LoVo (cell line): ENCODE data around the gene KIF9.
"Not testable (repeated sequence)": the region's sequence is repeated elsewhere in the genome, so short reads cannot be mapped to it uniquely, and the experiment has no call there.

Experiments used
- DNase-seq: peaks from one replicate; pipeline ENCODE4 v3.0.0-alpha.2; 2016; ENCODE audit warnings: low spot score

KIF9 gene, protein sequence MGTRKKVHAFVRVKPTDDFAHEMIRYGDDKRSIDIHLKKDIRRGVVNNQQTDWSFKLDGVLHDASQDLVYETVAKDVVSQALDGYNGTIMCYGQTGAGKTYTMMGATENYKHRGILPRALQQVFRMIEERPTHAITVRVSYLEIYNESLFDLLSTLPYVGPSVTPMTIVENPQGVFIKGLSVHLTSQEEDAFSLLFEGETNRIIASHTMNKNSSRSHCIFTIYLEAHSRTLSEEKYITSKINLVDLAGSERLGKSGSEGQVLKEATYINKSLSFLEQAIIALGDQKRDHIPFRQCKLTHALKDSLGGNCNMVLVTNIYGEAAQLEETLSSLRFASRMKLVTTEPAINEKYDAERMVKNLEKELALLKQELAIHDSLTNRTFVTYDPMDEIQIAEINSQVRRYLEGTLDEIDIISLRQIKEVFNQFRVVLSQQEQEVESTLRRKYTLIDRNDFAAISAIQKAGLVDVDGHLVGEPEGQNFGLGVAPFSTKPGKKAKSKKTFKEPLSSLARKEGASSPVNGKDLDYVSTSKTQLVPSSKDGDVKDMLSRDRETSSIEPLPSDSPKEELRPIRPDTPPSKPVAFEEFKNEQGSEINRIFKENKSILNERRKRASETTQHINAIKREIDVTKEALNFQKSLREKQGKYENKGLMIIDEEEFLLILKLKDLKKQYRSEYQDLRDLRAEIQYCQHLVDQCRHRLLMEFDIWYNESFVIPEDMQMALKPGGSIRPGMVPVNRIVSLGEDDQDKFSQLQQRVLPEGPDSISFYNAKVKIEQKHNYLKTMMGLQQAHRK

DNA sequence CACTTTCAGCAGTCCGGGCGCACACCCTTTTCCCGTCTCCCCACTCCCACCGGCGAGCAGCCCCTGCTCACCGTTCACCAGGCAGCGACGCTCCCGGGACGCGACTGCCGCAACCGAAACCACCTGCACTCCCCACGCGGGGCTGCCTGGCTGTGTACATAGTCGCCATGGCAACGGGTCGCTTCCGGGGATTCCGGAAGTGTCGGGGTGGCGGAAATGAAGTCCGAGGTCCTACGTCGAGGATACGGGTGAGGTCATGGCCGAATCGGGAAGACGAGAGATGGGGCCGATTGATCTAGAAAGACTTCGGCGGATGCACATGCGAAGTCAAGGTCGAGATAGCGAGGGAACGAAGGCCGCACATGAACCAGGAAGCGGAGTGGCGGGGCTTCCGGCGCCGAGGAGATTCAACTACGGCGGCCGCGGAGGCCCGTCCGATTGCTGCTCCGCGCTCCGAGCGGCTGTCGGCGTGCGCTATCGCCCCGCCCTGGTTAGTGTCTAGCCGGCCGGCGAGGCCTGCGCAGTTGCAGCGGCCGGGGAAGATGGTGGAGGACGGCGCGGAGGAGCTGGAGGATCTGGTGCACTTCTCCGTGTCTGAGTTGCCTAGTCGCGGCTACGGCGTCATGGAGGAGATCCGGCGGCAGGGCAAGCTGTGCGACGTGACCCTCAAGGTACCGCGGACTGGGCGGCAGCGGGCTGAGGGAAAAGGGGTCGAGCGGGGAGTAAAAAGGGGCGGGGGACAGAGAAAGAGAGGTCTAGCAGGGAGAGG is at the start of gene KIF9, which contains the start of gene KLHL18:
Gene KIF9 (minus strand): TSS at position 376 of the 769 bp plus-strand sequence. CDS start 5,425 bp downstream, outside the sequence.
Gene KLHL18 (plus strand): TSS at position 521 of the 769 bp plus-strand sequence. CDS start 22 bp downstream, at position 543.
- DNase-seq, result peak; percentile 98

DNA sequence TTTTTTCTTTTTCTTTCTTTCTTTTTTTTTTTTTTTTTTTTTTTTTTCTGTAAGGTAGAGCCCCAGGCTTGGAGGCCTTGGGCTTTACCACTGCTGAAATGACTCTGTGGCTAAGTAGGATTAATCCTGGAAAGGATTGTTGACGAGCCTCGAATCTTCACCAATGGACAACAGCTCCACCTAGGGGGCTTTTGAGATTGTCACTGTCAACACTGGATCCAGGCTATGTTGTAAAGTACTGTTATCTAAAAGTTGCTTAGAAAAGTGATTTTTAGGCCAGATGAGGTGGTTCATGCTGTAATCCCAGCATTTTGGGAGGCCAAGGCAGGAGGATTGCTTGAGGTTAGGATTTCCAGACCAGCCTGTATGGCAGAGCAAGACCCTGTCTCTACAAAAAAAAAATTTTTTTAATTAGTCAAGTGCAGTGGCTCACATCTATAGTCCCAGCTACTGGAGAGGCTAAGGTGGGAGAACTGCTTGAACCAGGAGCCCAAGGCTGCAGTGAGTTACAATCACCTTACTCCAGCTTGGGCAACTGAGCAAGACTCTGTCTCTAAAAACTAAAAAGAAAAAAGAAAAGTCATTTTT is 41.8 kb upstream of the KIF9 start:
- peak; percentile 46 for DNase-seq

DNA sequence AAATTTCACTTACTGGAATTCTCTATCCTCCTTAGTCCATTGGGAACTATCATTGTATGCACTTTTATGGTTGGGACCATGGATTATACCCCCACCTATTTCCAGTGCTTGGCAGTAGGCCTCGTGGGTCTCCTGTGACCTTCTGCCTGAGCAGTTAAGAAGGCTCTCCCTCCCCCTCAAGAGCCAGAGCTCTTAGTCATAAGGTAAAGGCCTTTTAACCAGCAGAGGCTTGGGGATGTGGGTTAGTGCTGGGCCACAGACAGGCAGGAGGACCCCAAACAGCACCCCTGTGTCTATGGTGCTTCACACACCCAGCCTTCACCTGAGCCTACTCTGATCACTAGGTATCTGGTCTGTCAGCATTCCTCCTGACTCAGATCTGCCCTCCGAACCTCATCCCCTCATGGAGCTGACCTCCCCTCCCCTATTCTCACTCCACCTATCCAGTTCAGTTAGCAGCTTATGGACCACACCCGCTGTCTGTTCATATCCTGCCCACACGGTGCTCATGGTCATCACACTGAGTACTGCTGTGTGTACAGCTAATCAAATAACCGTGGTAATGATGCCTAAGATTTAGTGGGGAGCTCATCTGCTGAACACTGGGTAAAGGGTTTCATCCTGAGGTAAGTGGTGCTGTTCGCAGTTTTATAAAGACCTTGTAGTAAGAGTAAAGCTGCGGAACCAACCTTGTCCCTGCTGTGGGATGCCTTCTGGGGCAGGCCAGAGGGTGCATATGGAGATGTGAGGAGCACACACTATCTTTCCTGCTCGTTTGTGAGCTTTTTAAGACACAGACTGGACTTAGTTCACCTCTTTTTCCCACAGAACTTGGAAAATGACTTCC is 41.1 kb upstream of the KIF9 start:
- DNase-seq, result no peak

DNA sequence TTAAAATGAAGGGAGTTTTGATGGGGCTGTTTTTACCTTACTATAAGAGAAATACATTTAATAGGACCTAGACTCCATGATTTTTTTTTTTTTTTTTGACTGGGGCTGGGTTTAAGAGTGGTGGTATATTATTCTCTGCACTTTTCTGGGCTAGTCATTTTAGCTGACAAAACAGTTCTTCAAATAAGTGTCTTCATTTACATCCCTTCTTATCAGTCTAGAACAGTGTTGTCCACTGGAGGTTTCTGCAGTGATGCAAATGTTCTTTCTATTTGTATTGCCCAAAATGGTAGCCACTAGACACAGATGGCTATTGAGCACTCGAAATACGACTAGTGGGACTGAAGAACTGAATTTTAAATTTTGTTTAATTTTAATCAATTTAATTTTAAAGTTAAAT is 37.4 kb upstream of the KIF9 start:
- no peak for DNase-seq

DNA sequence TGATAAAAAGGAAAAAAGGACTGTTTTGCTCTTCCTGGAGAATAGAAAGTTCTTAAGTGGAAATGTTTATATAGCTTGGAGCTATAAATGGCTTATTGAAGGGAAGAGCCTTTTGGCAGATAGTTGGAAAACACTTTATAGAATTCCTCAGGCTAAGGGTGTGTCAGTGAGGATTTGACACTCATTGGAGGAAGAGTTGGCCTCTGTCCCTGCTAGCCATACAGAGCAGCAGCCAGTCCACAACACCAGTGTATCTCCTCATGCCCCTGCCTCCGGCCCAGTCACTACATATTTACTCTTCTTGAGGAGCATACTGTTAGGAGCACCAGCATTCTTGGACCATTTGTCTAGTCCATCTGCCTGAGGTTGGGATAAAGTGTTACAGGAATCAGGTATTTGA is 36.3 kb upstream of the KIF9 start:
- DNase-seq, result no peak

DNA sequence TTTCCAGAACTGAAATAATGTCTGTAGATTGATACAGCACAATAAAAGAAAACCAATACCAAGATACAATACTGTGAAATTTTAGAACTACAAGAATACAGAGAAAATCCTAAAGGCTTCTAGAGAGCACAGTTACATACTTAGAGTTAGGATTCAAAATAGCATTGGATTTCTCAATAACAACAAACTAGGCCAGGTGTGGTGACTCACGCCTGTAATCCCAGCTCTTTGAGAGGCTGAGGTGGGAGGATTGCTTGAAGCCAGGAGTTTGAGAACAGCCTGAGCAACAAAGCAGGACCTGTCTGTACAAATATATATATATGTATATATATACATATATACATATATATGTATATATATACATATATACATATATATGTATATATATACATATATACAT is 33.6 kb upstream of the KIF9 start:
- not testable (repeated sequence) for DNase-seq

DNA sequence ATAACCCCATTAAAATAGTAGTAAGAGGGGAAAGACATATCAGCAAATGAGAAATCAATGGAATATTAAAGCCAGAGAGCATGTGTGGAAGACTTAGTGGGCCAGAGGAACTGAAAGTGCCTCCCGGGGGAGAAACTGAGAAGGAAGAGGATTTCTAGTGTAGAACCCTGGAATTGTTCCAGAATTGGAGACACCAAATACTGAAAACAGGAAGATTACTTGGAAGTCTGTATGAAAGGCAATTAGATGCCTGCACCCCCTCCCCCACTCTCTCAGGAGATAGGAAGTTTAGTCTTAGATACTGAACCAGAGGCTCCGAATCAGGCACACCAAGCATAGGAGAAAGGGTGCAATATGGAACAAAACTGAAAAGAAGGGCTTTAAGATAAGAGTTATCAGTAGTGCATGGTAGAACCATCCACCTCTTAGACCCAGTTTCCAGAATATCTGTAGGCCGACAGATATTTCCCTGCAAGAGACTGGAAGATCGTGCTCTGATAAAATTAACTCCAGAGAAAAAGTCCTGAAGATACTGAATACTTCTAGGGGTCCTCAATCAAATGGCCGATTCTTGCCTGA is 32.6 kb upstream of the KIF9 start:
- no peak for DNase-seq

DNA sequence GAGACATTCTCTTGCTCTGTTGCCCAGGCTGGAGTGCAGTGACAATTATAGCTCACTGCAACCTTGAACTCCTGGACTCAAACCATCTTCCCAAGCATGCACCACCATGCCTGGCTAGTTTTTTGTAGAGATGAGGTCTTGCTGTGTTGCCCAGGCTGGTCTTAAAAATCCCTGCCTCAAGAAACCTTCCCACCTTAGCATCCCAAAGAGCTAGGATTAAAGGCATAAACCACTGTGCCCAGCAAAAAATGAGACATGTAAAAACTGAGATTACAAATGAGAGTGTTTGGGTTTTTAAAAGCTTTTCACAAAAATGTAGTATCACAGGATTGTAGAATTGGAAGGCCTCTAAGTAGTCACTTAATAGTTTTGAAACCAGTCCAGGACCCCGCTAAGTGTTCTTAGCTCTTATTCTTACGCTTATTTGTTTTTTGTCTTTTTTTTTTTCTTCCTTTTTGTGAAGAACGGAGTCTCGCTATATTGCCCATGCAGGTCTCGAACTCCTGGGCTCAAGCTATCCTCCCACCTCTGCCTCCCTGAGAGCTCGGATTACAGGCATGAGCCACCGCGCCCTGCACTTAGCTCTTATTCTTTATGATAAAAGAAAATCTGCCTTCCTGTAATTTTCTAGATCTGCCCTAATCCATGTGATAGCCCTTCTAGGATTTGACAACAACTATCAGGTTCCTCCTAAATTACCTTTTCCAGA is 31.6 kb upstream of the KIF9 start:
- no peak for DNase-seq

DNA sequence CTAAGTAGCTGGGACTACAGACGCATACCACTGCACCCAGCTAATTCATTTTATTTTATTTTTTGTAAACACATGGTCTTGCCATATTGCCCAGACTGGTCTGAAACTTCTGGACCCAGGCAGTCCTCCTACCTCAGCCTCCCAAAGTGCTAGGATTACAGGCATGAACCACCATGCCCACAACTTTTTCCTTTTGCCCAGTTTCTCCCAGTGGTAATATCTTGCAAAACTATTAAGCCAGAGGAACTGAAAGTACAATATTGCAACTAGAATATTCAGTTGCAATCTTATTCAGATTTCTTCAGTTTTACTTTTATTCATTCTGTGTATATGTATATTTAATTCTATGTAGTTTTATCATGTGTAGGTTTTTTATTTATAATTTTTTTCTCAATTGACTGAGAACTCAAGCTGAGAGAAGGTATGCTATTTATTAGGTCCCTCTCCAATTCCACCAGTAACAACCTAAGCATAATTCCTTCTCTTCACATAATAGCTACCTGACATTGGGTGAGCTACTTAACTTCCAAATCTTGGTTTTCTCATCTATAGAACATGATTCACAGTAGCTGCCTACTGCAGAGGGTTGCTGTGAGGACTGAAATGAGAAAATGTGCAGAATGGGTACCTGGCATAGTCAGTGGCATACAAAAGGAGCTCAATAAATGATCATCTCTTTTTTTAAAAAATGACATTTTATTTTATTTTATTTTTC is 30.9 kb upstream of the KIF9 start:
- DNase-seq, result no peak

DNA sequence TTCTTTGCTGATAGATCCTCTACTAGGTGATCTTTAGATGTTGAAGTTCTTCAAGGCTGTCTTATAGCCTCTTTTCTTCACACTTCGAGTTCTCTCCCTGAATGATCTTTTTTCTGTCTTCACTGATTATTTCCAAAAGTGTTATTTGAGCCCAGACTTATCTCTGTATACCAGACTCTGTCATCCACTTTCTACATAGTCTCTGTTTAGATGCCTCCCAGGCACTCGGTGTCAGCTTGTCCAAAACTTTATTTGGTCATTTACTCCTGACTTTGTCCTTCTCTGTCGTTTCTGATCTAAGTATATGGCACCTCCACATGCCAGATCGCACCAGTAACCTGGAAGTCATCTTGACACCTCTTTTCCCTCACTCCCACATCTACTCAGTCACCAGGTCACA is 27.8 kb upstream of the KIF9 start:
- no peak for DNase-seq

DNA sequence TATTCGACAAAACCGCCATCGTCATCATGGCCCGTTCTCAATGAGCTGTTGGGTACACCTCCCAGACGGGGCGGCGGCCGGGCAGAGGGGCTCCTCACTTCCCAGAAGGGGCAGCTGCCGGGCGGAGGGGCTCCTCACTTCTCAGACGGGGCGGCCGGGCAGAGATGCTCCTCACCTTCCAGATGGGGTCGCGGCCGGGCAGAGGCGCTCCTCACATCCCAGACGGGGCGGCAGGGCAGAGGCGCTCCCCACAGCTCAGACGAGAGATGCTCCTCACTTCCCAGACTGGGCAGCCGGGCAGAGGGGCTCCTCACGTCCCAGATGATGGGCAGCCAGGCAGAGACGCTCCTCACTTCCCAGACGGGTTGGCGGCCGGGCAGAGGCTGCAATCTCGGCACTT is 26.6 kb upstream of the KIF9 start:
- DNase-seq, result not testable (repeated sequence)

DNA sequence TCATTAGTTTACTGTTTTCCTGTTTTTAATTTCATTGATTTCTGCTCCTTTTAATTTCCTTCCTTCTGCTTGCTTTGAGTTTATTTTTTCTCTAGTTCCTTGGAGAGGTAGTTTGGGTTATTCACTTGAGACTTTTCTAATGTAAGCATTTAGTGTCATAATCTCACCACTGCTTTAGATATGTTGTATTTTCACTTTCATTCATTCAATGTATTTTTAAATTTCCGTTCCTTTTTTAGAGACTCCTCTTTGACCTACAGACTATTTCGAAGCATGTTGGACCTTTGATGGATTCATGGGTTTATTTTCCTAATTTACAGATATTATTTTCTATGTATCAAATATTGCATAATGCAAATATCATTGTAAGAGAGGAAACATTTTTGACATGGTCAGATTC is 23.4 kb upstream of the KIF9 start:
- no peak for DNase-seq

DNA sequence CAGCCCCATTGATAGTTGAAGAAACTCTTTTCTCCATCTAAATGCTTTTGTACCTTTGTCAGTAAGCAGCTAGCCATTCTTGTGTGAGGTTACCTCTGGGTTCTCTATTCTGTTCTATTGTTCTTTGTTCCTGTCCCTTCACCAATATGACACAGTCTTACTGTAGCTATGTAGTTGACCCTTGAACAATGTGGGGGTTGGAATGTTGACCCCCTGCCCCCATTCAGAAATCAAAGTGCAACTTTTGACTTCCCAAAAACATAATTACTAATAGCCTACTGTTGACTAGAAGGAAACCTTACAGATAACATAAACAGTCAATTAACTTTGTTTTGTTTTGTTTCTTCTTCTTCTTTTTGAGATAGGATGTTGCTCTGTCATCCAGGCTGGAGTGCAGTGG is 18.9 kb upstream of the KIF9 start:
- no peak for DNase-seq

DNA sequence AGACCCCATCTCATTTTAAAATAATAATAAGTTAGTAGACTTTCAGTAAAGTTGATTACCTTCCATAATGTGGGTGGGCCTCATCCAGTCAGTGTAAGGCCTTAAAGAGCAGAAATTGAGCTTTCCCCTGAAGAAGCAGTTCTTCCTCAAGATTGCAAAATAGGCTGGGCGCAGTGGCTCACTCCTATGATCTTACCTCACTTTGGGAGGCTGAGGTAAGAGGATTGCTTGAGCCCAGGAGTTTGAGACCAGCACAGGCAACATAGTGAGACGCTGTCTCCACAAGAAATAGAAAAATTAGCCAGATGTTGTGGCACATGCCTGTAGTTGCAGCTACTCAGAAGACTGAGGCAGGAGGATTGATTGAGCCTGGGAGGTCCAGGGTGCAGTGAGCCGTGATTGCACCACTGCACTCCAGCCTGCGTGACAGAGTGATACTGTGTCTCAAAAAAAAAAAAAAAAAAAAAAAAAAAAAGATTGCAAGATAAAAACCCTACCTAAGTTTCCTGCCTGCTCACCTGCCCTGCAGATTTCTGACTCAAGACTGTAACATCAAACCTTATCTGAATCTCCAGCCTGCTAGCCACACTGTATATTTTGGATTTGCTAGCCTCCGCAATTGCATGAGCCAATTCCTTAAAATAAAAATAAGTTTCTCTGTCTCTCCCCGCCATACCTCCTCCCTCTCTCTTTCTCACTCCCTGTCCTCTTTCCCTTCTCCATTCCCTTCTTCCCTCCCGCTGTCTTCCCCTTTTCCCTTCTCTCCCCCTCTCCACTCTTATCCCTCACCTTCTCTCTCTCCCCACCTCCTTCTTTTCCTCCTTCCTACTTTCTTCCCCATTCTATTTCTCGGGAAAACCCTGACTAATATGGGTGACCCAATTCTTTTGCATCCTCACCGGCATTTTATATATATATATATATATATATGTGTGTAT is 17.1 kb upstream of the KIF9 start:
- DNase-seq, result no peak

DNA sequence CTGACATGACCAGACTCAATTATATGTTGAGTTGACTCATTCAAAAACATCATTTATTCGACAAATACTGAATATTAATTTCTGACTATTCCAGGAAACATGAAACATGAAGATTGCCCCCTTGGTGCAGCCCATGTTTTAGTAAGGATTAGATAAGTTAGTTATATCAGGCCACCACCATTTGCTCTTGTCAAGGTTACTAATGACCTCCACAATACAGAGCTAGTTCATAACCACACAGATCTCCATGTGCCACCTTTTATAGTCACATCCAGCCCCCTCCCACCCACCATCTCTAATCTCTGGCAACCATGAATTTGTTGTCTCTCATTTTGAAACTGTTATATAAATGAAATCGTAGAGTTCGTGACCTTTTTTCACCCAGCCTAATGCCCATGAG is 15.8 kb upstream of the KIF9 start:
- no peak for DNase-seq

DNA sequence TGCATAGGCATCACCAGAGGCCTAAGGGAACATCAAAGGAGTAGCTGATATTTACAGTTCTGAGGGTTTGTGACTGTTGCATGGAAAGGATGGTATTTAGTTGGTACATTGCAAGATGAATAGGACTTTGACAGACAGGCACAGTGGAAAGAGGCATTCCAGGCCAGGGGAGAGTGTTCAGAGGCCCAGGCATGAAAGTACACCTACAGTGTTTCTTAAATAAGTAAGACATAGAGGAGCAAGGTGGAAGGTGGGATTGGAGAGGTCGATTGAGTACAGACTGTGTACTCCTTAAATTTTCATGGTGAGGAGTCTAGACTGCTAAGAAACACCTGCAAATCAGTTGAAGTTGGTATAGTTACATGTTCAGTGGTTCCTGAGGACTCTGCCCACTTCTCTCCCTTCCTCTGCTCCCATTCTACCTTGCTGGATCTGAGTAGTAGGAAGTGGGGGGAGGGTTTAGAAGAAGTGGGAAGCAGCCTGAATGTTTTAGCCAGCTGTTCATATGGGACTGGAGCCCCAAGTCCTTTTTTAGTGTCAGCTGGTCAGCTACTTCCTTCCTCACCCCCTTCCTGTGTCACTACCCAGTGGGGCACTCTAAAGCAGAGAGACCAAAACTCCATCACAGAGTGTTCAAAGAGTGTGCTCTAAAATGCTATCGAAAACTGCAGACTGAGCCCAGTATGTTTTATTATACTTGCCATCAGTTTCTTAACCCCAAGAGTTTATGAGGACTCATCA is 14.1 kb upstream of the KIF9 start:
- no peak for DNase-seq

DNA sequence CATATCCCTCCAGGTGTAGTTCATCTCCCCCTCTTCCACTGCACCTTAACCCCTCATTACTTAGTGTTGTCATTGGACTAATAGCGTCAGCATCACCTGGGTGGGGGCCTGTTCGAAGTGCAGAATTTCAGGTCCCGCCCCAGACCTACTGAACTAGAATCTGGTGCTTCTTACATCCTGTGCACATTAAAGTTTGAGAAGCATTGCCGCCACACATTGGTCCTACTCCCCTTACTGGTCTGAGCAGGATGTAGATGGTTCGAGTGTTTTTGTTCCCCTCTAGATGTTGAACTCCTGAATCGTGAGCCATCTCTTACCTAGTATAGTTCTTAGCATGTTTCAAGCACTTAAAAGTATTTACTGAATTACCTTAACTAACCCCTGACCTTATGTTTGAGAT is 13.4 kb upstream of the KIF9 start:
- DNase-seq, result no peak

DNA sequence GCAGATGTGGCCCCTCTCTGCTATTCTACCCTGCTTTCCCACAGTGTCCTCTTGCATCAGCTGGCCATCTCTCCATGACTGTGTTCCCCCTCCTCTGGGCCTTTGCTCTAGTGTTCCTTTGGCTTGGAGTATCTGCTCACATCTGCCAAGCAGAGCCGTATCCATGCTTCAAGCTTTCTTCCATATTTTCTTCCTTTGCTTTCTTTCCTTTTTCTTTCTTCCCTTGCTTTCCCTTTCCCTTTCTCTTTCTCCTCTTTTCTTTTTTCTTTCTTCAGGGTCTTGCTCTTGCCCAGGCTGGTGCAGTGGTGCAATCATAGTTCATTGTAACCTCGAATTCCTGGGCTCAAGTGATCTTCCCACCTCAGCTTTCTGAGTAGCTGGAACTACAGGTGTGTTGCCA is 12.7 kb upstream of the KIF9 start:
- DNase-seq, result no peak
